IMR-90 (cell line): ENCODE data around the gene GPC6. TPM values are rescaled to one million over a fixed set of nuclear protein-coding genes. Genes with fewer than 3 reads are reported as not detected.

ENCODE experiments used
- ATAC-seq: fragments of 200-7000 bp; cut with Tn5 transposase; 2 replicates; pipeline ENCODE4 v1.9.1; 2020; ENCODE audit warnings: low read depth, mild to moderate bottlenecking, moderate library complexity
- BruUV-seq: library from RNA; stranded (reverse); fragments of 400-500 nt; replicated peaks from 2 replicates; lab custom pipeline; 2021; lab: Mats Ljungman, UMichigan
- CTCF ChIA-PET: fragments of 300-600 bp; formaldehyde crosslinking; extraction: SDS; loops from one replicate; lab custom pipeline; 2021; ENCODE audit warnings: antibody characterized with exemption; lab: Yijun Ruan, JAX
- POLR2A ChIA-PET: fragments of 300-600 bp; sonication (Branson Sonifier 250); formaldehyde crosslinking; loops from one replicate; lab custom pipeline; 2022; ENCODE audit warnings: antibody characterized with exemption; ENCODE audit not compliant: unreplicated experiment; lab: Charles Lee
- DNase-seq: peaks from one replicate; pipeline ENCODE4 v3.0.0; 2013
- H2AFZ ChIP-seq: replicated peaks from 2 replicates; pipeline ENCODE3; 2013; ENCODE audit warnings: low read length, mild to moderate bottlenecking; ENCODE audit not compliant: poor library complexity
- H2AK5ac ChIP-seq: 2 replicates; pipeline ENCODE4 v1.6.1; 2013; ENCODE audit warnings: low read depth, low read length, inconsistent platforms
- H2AK9ac ChIP-seq: replicated peaks from 2 replicates; pipeline ENCODE3; 2013; ENCODE audit warnings: mild to moderate bottlenecking, low read depth, low read length, moderate library complexity; ENCODE audit not compliant: poor library complexity
- H2BK120ac ChIP-seq: 2 replicates; pipeline ENCODE4 v1.6.1; 2013; ENCODE audit warnings: low read depth, low read length, inconsistent platforms
- H2BK15ac ChIP-seq: 3 replicates; pipeline ENCODE4 v1.6.1; 2013; ENCODE audit warnings: low read depth, low read length, inconsistent platforms
- H2BK20ac ChIP-seq: 2 replicates; pipeline ENCODE4 v1.6.1; 2013; ENCODE audit warnings: low read depth, mild to moderate bottlenecking, inconsistent platforms, low read length, moderate library complexity
- H2BK5ac ChIP-seq: 2 replicates; pipeline ENCODE4 v1.6.1; 2013; ENCODE audit warnings: mild to moderate bottlenecking, low read depth, low read length, inconsistent platforms; ENCODE audit not compliant: poor library complexity, severe bottlenecking
- H3K14ac ChIP-seq: replicated peaks from 2 replicates; pipeline ENCODE4 v1.6.1; 2013; ENCODE audit warnings: low read depth, low read length, inconsistent platforms
- H3K18ac ChIP-seq: 2 replicates; pipeline ENCODE4 v1.6.1; 2013; ENCODE audit warnings: low read depth, low read length, control low read depth
- H3K23ac ChIP-seq: 2 replicates; pipeline ENCODE4 v1.6.1; 2013; ENCODE audit warnings: low read depth, low read length, inconsistent platforms
- H3K27ac ChIP-seq: 2 replicates; pipeline ENCODE4 v1.5.1; 2013; ENCODE audit warnings: mild to moderate bottlenecking, control low read depth, low read length; ENCODE audit not compliant: insufficient read depth
- H3K27me3 ChIP-seq: 2 replicates; pipeline ENCODE4 v1.6.1; 2013; ENCODE audit warnings: low read length; ENCODE audit not compliant: control insufficient read depth, insufficient read depth
- H3K36me3 ChIP-seq: 2 replicates; pipeline ENCODE4 v1.6.1; 2013; ENCODE audit warnings: low read length, mixed read lengths; ENCODE audit not compliant: control insufficient read depth, insufficient read depth
- H3K4ac ChIP-seq: 2 replicates; pipeline ENCODE4 v1.6.1; 2013; ENCODE audit warnings: low read depth, low read length, inconsistent platforms
- H3K4me1 ChIP-seq: 2 replicates; pipeline ENCODE4 v1.6.1; 2013; ENCODE audit warnings: low read length, mixed read lengths; ENCODE audit not compliant: control insufficient read depth, insufficient read depth
- H3K4me2 ChIP-seq: 2 replicates; pipeline ENCODE4 v1.6.1; 2013; ENCODE audit warnings: low read depth, mild to moderate bottlenecking, control low read depth, low read length, moderate library complexity
- H3K4me3 ChIP-seq: 2 replicates; pipeline ENCODE4 v1.5.1; 2013; ENCODE audit warnings: low read depth, mild to moderate bottlenecking, control low read depth, low read length, moderate library complexity; ENCODE audit not compliant: insufficient read depth
- H3K56ac ChIP-seq: 2 replicates; pipeline ENCODE4 v1.6.1; 2013; ENCODE audit warnings: low read length, inconsistent platforms; ENCODE audit not compliant: insufficient read depth; ENCODE audit errors: extremely low read depth
- H3K79me1 ChIP-seq, 2 experiments: 2 replicates each; pipeline ENCODE4 v1.6.1; 2013; ENCODE audit warnings: low read length in 2 of 2, inconsistent platforms in 1 of 2, low read depth in 1 of 2
- H3K9ac ChIP-seq: 2 replicates; pipeline ENCODE4 v1.6.1; 2013; ENCODE audit warnings: low read depth, low read length, control low read depth
- H3K9me1 ChIP-seq: 2 replicates; pipeline ENCODE4 v1.6.1; 2013; ENCODE audit warnings: low read length, inconsistent platforms; ENCODE audit not compliant: insufficient read depth
- H3K9me3 ChIP-seq: 2 replicates; pipeline ENCODE4 v1.6.1; 2013; ENCODE audit warnings: low read length; ENCODE audit not compliant: control insufficient read depth, insufficient read depth
- H4K20me1 ChIP-seq: 2 replicates; pipeline ENCODE4 v1.6.1; 2013; ENCODE audit warnings: low read length, inconsistent platforms; ENCODE audit not compliant: insufficient read depth
- H4K5ac ChIP-seq: 2 replicates; pipeline ENCODE4 v1.6.1; 2013; ENCODE audit warnings: mild to moderate bottlenecking, low read depth, low read length, control low read depth
- H4K8ac ChIP-seq, 2 experiments: 2 replicates each; pipeline ENCODE4 v1.6.1; 2013; ENCODE audit warnings: low read depth in 2 of 2, low read length in 2 of 2, control low read depth in 1 of 2, inconsistent platforms in 1 of 2
- H4K91ac ChIP-seq: 2 replicates; pipeline ENCODE4 v1.6.1; 2013; ENCODE audit warnings: low read depth, low read length, inconsistent platforms; ENCODE audit not compliant: insufficient read depth
- CHD1 ChIP-seq: IDR thresholded peaks from 2 replicates; pipeline ENCODE4 v1.6.1; 2012; ENCODE audit warnings: low read depth, low read length, improper control_type of control experiment
- FOS ChIP-seq: fragments of 150-350 bp; IDR thresholded peaks from 2 replicates; pipeline ENCODE4 v1.6.1; 2016; ENCODE audit warnings: low read depth, low read length
- SMC3 ChIP-seq: fragments of 150-350 bp; IDR thresholded peaks from 2 replicates; pipeline ENCODE4 v1.6.1; 2016; ENCODE audit warnings: low read depth, mild to moderate bottlenecking, antibody characterized with exemption, low read length, moderate library complexity
- WGBS, 2 experiments: methylation state at CpG; one replicate each; pipeline versions ENCODE4 v1.1.5 to v1.1.7; 2013; ENCODE audit warnings: missing lambda C conversion rate in 2 of 2; ENCODE audit not compliant: insufficient read length in 1 of 2; ENCODE audit errors: extremely low coverage in 2 of 2; 5-methylcytosine and 5-hydroxymethylcytosine counted together
- dilution Hi-C: fragments of 300-500 bp; cut with HindIII; formaldehyde crosslinking; loops from one replicate; pipeline ENCODE4 v1.14.3; 2018; ENCODE audit warnings: low sequenced_read_pairs; ENCODE audit not compliant: unreplicated experiment
- in situ Hi-C: fragments of 300-500 bp; cut with MboI; formaldehyde crosslinking; loops from 3 replicates; pipeline ENCODE4 v1.14.3; 2019; ENCODE audit warnings: low sequenced_read_pairs, inconsistent platforms, mixed read lengths
- intact Hi-C: fragments of 100-400 bp; cut with micrococcal nuclease; formaldehyde crosslinking; loops from 2 replicates; pipeline ENCODE4 v1.10.0; 2022
- polyA plus RNA-seq, 3 experiments: library from polyadenylated mRNA; depleted of rRNA; stranded (reverse); fragments of >200 nt; gene quantifications; 2 replicates each; pipeline ENCODE4 v1.2.3, GENCODE V29; 2012; ENCODE audit warnings: low replicate concordance in 1 of 3
- total RNA-seq: library from RNA; depleted of rRNA; stranded (reverse); fragments of >200 nt; gene quantifications from 2 replicates; pipeline ENCODE4 v1.2.3, GENCODE V29; 2012
- TF ChIP-seq, protein P1 (sequence below): fragments of 150-350 bp; IDR thresholded peaks from 2 replicates; pipeline ENCODE4 v1.6.1; 2016; ENCODE audit warnings: low read depth, mild to moderate bottlenecking, low read length, moderate library complexity, borderline replicate concordance

The GPC6 gene
- total and polyA plus RNA-seq, 2 of the 4 experiments (the other 2 are of a cell fraction): 14.9 to 39.4 TPM

DNA sequence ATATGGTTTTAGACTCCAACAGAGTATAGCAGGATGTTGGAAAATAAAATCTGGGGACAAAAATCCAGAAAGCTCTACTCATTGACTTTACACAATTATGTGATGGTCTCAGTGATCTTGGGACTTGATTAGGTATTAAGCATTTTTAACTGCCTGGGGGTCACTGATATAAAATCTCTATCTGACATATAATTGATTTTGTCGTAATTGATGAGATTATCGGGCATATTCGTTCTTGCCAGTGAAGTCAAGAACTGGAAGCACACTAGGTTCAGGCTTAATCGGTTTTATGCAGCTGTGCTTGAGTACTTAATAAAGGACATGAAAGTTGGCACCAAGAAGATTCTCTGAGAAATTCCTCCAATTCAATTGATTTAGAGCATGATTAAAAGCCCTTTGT lies 862.1 kb downstream of the GPC6 start:
- Histone ChIP-seq H2BK5ac (no peak overlapping the region), H3K27me3 (no peaks in the 10 kb centered on the region), H3K56ac (no peak overlapping the region), H4K20me1 (no peaks in the 10 kb centered on the region), H2BK120ac (no peak overlapping the region), H4K5ac (no peak overlapping the region), H2BK15ac (no peak overlapping the region), H2AK9ac (no peak overlapping the region), H3K14ac (no peak overlapping the region), H3K9me3 (no peaks in the 10 kb centered on the region), H3K4me3 (no peak overlapping the region), H2AK5ac (no peak overlapping the region), H2BK20ac (no peak overlapping the region), H3K4me1 (no peaks in the 10 kb centered on the region), H4K91ac (no peak overlapping the region), H3K9me1 (no peaks in the 10 kb centered on the region), H2AFZ (no peak overlapping the region), H3K9ac (no peak overlapping the region), H4K8ac (no peak overlapping the region), H3K4me2 (no peak overlapping the region), H3K79me1 (no peaks in the 10 kb centered on the region), H3K4ac (no peak overlapping the region), H3K23ac (no peak overlapping the region), H3K36me3 (no peaks in the 10 kb centered on the region), H3K18ac (no peak overlapping the region), H3K27ac (no peak overlapping the region)
- dilution Hi-C loops: no loop called here
- TF ChIP-seq, protein P1, sequence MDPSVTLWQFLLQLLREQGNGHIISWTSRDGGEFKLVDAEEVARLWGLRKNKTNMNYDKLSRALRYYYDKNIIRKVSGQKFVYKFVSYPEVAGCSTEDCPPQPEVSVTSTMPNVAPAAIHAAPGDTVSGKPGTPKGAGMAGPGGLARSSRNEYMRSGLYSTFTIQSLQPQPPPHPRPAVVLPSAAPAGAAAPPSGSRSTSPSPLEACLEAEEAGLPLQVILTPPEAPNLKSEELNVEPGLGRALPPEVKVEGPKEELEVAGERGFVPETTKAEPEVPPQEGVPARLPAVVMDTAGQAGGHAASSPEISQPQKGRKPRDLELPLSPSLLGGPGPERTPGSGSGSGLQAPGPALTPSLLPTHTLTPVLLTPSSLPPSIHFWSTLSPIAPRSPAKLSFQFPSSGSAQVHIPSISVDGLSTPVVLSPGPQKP: no peak
- TF ChIP-seq SMC3 (no peak), CHD1 (no peak), FOS (no peak)
- ATAC-seq (no peak), DNase-seq (no peak)
- WGBS, 2 experiments: no CpG with 5 or more reads among the region's 4 CpGs
- ChIA-PET CTCF (no interaction called here), POLR2A (no interaction called here)
- BruUV-seq: no TSS peak
- intact Hi-C loops: no loop called here
- in situ Hi-C loops: no loop called here
